AG09309 (cell line): Measurements from ENCODE around the gene USP48.
A peak's percentile ranks its signal among the peaks of the same experiment; 100 is the strongest.

Source experiments
- DNase-seq: peaks from one replicate; pipeline ENCODE4 v3.0.0-alpha.2; 2010; ENCODE audit warnings: low read depth
- H3K4me3 ChIP-seq: 2 replicates; pipeline ENCODE4 v1.5.1; 2011; ENCODE audit warnings: mild to moderate bottlenecking, low read depth, low read length, moderate library complexity; ENCODE audit not compliant: control insufficient read depth
- CTCF ChIP-seq: IDR thresholded peaks from 2 replicates; pipeline ENCODE4 v1.5.1; 2011; ENCODE audit warnings: mild to moderate bottlenecking, low read depth, low read length, inconsistent platforms; ENCODE audit not compliant: insufficient read depth, control insufficient read depth; ENCODE audit errors: missing control alignments

USP48 gene

GRCh38 chr1:21822349-21822748, 39.4 kb upstream of the USP48 start:
- DNase-seq = no peak
- no peak overlapping the region for H3K4me3 ChIP-seq
- TF ChIP-seq CTCF = no peak

GRCh38 chr1:21821385-21822019, 38.6 kb upstream of the USP48 start:
- TF ChIP-seq CTCF = no peak
- no peak for DNase-seq
- H3K4me3 ChIP-seq = no peak overlapping the region

GRCh38 chr1:21820597-21821232, 37.8 kb upstream of the USP48 start:
- no peak for TF ChIP-seq CTCF
- no peak for DNase-seq
- H3K4me3 ChIP-seq = no peak overlapping the region

- DNase-seq = no peak
- no peak for TF ChIP-seq CTCF
- no peak overlapping the region for H3K4me3 ChIP-seq
Measured at GRCh38 chr1:21818656-21819055, 35.7 kb upstream of the USP48 start.

GRCh38 chr1:21816602-21817302, 33.8 kb upstream of the USP48 start:
- peak; percentile 4 for DNase-seq
- TF ChIP-seq CTCF = no peak
- H3K4me3 ChIP-seq = no peak overlapping the region

- DNase-seq = no peak
- H3K4me3 ChIP-seq = no peak overlapping the region
- no peak for TF ChIP-seq CTCF
Measured at GRCh38 chr1:21815724-21816321, 32.9 kb upstream of the USP48 start.
